ENCODE data around the gene KIF1A.
A peak's percentile ranks its signal among the peaks of the same experiment; 100 is the strongest.
"Not testable (repeated sequence)": the region's sequence is repeated elsewhere in the genome, so short reads cannot be mapped to it uniquely, and the experiment has no call there.

The KIF1A gene

GRCh38 chr2:240680185-240680584, 139.8 kb downstream of the KIF1A start:
- not testable (repeated sequence) for DNase-seq

GRCh38 chr2:240678909-240679308, 141.1 kb downstream of the KIF1A start:
- DNase-seq = not testable (repeated sequence)

GRCh38 chr2:240678043-240678442, 142.0 kb downstream of the KIF1A start:
- DNase-seq = not testable (repeated sequence)

- not testable (repeated sequence) for DNase-seq
These were observed 144.7 kb downstream of the KIF1A start for GRCh38 chr2:240675345-240675744.

GRCh38 chr2:240674461-240675184, 145.4 kb downstream of the KIF1A start:
- DNase-seq = not testable (repeated sequence)

GRCh38 chr2:240672701-240673190, 147.3 kb downstream of the KIF1A start:
- peak; percentile 18 for DNase-seq

- no peak for DNase-seq
These were observed 147.8 kb downstream of the KIF1A start for GRCh38 chr2:240672076-240672700.

- DNase-seq = no peak
These were observed 149.1 kb downstream of the KIF1A start for GRCh38 chr2:240670950-240671349.

GRCh38 chr2:240670402-240670801, 149.6 kb downstream of the KIF1A start:
- no peak for DNase-seq

GRCh38 chr2:240664622-240665021, 155.4 kb downstream of the KIF1A start:
- no peak for DNase-seq
